Osteoblast (primary cell): ENCODE measurements around the gene TSACC. TPM values are rescaled to one million over a fixed set of nuclear protein-coding genes. Genes with fewer than 3 reads are reported as not detected.

Experiments
- DNase-seq: peaks from one replicate; pipeline ENCODE4 v3.0.0; 2011; ENCODE audit warnings: low spot score, mixed read lengths; ENCODE audit not compliant: insufficient read length; ENCODE audit errors: missing footprints
- H2AFZ ChIP-seq: 2 replicates; pipeline ENCODE4 v1.6.0; 2011; ENCODE audit warnings: mild to moderate bottlenecking, low read length
- H3K27ac ChIP-seq: 2 replicates; pipeline ENCODE4 v1.5.1; 2011; ENCODE audit warnings: mild to moderate bottlenecking, low read depth, low read length, moderate library complexity
- H3K27me3 ChIP-seq: 2 replicates; pipeline ENCODE4 v1.6.0; 2012; ENCODE audit warnings: mild to moderate bottlenecking, control low read depth, inconsistent platforms, low read length, moderate library complexity; ENCODE audit not compliant: insufficient read depth
- H3K36me3 ChIP-seq: 2 replicates; pipeline ENCODE4 v1.5.1; 2011; ENCODE audit warnings: mild to moderate bottlenecking, low read length, control low read depth, moderate library complexity; ENCODE audit not compliant: insufficient read depth
- H3K4me1 ChIP-seq: 2 replicates; pipeline ENCODE4 v1.5.1; 2011; ENCODE audit warnings: mild to moderate bottlenecking, low read length, control low read depth, moderate library complexity; ENCODE audit not compliant: insufficient read depth
- H3K4me2 ChIP-seq: 2 replicates; pipeline ENCODE4 v1.6.0; 2011; ENCODE audit warnings: mild to moderate bottlenecking, low read length; ENCODE audit not compliant: insufficient read depth
- H3K4me3 ChIP-seq: fragments of 200-600 bp; sonication (generic); 3 replicates; pipeline ENCODE4 v1.5.1; 2012; ENCODE audit warnings: mild to moderate bottlenecking, low read length, inconsistent platforms; ENCODE audit not compliant: insufficient read depth
- H3K79me2 ChIP-seq: 2 replicates; pipeline ENCODE4 v1.6.0; 2012; ENCODE audit warnings: mild to moderate bottlenecking, low read length, control low read depth, inconsistent platforms; ENCODE audit not compliant: insufficient read depth
- H3K9me3 ChIP-seq: 2 replicates; pipeline ENCODE4 v1.5.1; 2011; ENCODE audit warnings: low read depth, low read length, control low read depth
- H4K20me1 ChIP-seq: 2 replicates; pipeline ENCODE4 v1.6.0; 2012; ENCODE audit warnings: mild to moderate bottlenecking, low read length, control low read depth; ENCODE audit not compliant: insufficient read depth
- total RNA-seq: library from RNA; depleted of rRNA; stranded (reverse); fragments of >200 nt; gene quantifications from 2 replicates; pipeline ENCODE4 v1.2.3, GENCODE V29; 2012
- TF ChIP-seq, protein P1 (sequence below): IDR thresholded peaks from 2 replicates; pipeline ENCODE4 v1.5.1; 2011; ENCODE audit warnings: mild to moderate bottlenecking, low read depth, low read length, moderate library complexity; ENCODE audit errors: extremely low read depth

TSACC gene
- total RNA-seq, 1 donor = 0.36 TPM

DNA sequence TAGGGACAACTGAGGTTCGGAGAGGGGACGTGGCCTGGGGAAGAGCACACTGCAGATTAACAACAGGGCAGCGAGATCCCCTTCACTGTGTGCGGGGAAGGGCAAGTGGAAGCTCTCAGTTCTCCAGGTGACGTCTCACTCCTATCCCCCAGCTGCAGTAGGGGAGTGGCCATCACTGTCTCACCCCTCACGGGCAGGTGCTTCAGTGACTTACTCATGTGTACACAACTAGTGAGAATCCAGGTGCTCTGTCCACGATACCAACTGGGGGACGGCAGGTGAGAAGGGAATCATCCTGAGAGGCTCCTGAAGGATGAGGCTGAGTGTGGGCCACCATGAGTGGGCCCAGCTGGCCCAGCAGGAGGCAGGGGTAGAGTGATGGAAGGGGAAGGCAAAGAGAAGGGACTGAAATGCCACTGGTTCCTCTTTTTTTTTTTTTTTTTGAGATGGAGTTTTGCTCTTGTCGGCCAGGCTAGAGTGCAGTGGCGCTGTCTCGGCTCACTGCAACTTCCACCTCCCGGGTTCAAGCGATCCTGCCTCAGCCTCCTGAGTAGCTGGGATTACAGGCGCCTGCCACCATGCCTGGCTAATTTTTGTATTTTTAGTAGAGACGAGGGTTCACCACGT, 56.6 kb downstream of the TSACC start:
- DNase-seq = peak; percentile 13

More for the DNA sequence above, 56.6 kb downstream of the TSACC start:
- peaks cover 21% of the 10 kb centered on the region for H3K27me3 ChIP-seq
- no peak overlapping the region for H3K4me2 ChIP-seq
- no peaks in the 10 kb centered on the region for H3K9me3 ChIP-seq
- H4K20me1 ChIP-seq = no peaks in the 10 kb centered on the region
- no peak overlapping the region for H3K4me3 ChIP-seq
- H3K36me3 ChIP-seq = no peaks in the 10 kb centered on the region
- H3K79me2 ChIP-seq = no peaks in the 10 kb centered on the region
- H2AFZ ChIP-seq = no peak overlapping the region
- H3K27ac ChIP-seq = no peak overlapping the region
- TF ChIP-seq, protein P1, sequence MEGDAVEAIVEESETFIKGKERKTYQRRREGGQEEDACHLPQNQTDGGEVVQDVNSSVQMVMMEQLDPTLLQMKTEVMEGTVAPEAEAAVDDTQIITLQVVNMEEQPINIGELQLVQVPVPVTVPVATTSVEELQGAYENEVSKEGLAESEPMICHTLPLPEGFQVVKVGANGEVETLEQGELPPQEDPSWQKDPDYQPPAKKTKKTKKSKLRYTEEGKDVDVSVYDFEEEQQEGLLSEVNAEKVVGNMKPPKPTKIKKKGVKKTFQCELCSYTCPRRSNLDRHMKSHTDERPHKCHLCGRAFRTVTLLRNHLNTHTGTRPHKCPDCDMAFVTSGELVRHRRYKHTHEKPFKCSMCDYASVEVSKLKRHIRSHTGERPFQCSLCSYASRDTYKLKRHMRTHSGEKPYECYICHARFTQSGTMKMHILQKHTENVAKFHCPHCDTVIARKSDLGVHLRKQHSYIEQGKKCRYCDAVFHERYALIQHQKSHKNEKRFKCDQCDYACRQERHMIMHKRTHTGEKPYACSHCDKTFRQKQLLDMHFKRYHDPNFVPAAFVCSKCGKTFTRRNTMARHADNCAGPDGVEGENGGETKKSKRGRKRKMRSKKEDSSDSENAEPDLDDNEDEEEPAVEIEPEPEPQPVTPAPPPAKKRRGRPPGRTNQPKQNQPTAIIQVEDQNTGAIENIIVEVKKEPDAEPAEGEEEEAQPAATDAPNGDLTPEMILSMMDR = no peak
- H3K4me1 ChIP-seq = no peaks in the 10 kb centered on the region

Other genes with a start within 250 kb of the TSACC start
- 774 and 854 TPM in 2 replicates for gene LMNA, start 223.8 kb upstream of the TSACC start, total RNA-seq
- gene SEMA4A, start 184.9 kb upstream of the TSACC start, total RNA-seq = 1.5 and 1.8 TPM in 2 replicates
- 15.0 and 15.2 TPM in 2 replicates for gene SLC25A44, start 144.4 kb upstream of the TSACC start, total RNA-seq
- 31.2 and 34.0 TPM in 2 replicates for gene PMF1, start 125.5 kb upstream of the TSACC start, total RNA-seq
- 1.5 and 2.2 TPM in 2 replicates for gene BGLAP, start 96.3 kb upstream of the TSACC start, total RNA-seq
- gene PAQR6, start 90.5 kb upstream of the TSACC start, total RNA-seq = 0.36 and 0.59 TPM in 2 replicates
- 49.2 and 50.7 TPM in 2 replicates for gene SMG5, start 55.7 kb upstream of the TSACC start, total RNA-seq
- 0.88 and 1.4 TPM in 2 replicates for gene TMEM79, start 54.2 kb upstream of the TSACC start, total RNA-seq
- gene GLMP, start 42.8 kb upstream of the TSACC start, total RNA-seq = 118 and 137 TPM in 2 replicates
- gene VHLL, start 39.2 kb upstream of the TSACC start, total RNA-seq = not detected in 2 replicates
- 258 and 276 TPM in 2 replicates for gene CCT3, start 234 bp upstream of the TSACC start, total RNA-seq
- gene RHBG, start 30.7 kb downstream of the TSACC start, total RNA-seq = not detected in 2 replicates
- gene MEF2D, start 162.2 kb downstream of the TSACC start, total RNA-seq = 12.4 and 14.1 TPM in 2 replicates
- gene IQGAP3, start 234.0 kb downstream of the TSACC start, total RNA-seq = 2.9 and 3.5 TPM in 2 replicates
- gene TTC24, start 241.2 kb downstream of the TSACC start, total RNA-seq = not detected in 2 replicates